ENCODE results near the gene POLG. TPM values are rescaled to one million over a fixed set of nuclear protein-coding genes. Genes with fewer than 3 reads are reported as not detected.
"Not testable (repeated sequence)": the region's sequence is repeated elsewhere in the genome, so short reads cannot be mapped to it uniquely, and the experiment has no call there.

The POLG gene
- total RNA-seq, 1 donor from 2014 or later = 36.9 TPM

DNA sequence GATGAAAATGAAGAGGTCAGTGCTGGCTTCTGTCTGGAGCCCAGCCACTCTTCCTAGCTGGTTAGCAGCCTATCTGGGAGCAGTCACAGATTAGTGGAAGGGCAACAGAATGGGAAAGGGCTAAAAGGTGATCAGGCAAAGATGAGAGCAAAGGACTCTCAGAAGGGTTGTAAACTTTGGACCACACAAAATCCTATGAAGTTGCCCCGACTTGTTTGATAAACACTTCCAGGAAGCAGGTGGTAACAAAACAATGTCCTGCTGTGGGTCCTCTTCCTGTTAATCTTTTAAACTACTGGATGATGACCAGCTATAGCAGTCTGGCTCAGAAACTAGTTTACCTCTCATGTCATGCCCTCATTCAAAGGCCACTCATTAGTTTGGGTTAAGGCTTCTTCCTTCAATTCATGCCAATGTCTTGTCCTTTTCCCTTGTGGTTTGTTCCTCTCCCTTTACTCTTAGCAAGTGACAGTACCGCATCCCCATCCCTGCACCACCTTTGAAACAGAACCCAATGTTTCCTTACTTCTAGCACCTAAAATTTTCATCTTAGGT is 19.2 kb downstream of the POLG start:
- intact Hi-C loops (cut with DNase I) = no loop called here
- DNase-seq (no peak), ATAC-seq (ENCODE audit: poor library complexity) (no peak)

DNA sequence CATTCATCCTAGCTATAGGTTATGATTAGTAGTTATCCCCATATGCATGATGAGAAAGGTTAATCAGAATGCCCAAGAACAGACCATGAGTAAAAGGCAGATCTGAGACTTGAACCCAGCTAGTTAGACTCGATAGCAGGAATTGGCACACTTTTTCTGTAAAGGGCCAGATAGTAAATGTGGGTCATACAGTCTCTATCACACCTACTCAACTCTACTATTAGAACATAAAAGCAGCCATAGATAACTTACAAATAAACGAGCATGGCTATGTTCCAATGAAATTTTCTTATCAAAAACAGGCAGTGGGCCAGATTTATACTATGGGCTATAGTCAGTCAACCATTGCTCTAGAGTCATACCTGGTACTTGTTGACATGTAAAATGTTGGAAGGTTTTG is 24.6 kb downstream of the POLG start:
- intact Hi-C loops (cut with DNase I) = no loop called here
- ATAC-seq (ENCODE audit: poor library complexity) (no peak), DNase-seq (no peak)

DNA sequence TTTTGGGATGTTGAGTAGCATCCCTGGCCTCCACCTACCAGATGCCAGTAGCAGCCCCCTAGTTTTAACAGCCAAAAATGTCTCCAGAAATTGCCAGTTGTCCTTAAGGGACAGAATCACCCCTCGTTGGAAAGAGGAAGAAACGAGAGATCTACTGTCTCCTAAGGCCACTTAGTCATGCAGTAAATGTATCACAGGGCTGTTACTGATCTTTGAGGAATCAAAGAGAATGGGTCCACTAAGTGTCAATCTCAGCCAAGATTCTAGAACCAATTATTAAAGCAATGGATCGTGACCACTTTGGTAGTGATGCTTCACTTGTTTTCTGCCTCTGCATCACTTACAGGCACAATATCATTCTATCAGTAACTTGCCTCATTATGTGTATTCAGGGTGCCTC is 26.4 kb downstream of the POLG start:
- intact Hi-C loops (cut with DNase I) = no loop called here
- ATAC-seq (ENCODE audit: poor library complexity) = no peak
- DNase-seq = no peak

DNA sequence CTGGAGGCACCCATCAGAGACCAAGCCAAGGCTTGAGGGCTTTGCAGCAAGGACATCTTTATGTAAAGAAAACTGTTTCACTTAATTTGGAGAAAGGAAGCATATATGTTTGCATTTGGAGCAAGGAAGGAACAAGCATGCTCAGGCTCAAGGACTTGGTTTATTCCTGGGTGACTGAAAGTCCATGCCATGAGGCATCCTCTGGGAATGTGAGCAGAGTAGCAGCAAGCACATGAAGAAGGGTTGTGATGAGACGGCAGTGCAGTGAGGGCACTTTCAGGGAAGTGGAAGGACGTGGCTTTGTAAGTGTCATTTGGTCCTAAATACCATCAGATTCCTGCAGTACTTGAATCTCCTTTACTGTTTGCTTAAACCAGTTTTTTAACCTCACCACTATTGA is 26.8 kb downstream of the POLG start:
- no peak for DNase-seq
- no peak for ATAC-seq (ENCODE audit: poor library complexity)
- intact Hi-C loops (cut with DNase I) = no loop called here

DNA sequence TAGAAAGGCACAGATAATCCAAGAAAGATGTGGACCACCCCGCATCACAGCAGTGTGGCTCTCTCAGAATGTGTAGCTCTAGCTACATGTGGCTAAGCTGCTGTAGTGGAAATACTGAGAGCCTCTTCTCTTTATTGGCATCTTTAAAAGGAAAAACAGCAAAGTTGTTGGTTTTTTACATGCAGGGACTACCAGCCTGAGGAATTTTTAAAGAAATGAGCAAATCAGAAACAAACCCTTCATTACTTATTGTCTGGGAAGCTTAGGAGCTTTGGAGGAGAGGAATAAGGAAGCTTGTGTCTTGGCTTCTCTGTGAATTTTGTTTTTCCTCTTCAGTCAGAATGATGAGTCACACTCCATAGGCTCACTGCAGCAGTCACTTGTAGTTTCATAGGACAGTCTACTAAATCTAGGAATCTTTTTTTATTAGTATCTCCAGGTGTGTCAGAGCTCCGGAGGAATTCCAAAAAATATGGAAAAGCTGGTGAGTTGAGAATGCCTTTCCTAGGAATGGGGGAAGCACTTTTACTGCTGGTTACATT is 27.5 kb downstream of the POLG start:
- ATAC-seq (ENCODE audit: poor library complexity) (no peak), DNase-seq (no peak)
- intact Hi-C loops (cut with DNase I) = no loop called here

GRCh38 chr15:89305395-89305794 is 29.2 kb downstream of the POLG start:
- ATAC-seq (ENCODE audit: poor library complexity) = no peak
- DNase-seq = no peak
- intact Hi-C loops (cut with DNase I) = no loop called here

- DNase-seq (no peak), ATAC-seq (ENCODE audit: poor library complexity) (no peak)
- intact Hi-C loops (cut with DNase I) = no loop called here
These were observed 30.6 kb downstream of the POLG start for GRCh38 chr15:89303986-89304385.

- DNase-seq = no peak
- no peak for ATAC-seq (ENCODE audit: poor library complexity)
- intact Hi-C loops (cut with DNase I) = no loop called here
These were observed 33.1 kb downstream of the POLG start for GRCh38 chr15:89301304-89302089.

DNA sequence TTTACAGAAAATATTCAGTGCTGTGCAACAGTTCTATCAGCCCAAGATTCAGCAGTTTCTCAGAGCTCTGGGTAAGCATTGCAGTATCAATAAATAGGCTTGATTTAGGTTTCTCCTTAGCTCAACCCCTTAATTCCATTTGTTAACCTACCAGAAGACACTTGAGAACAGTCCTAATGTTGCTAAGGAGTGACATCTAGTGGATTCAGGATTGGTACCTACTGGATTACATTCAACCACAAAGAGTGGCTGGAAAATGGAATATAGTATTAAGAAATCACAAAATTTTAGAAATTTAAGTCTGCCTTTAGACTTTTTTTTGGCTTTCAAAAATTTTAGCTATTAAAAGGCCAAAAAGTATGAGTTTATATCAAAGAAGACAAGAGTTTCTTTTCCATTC is 34.7 kb downstream of the POLG start:
- ATAC-seq (ENCODE audit: poor library complexity) (peak; percentile 34), DNase-seq (no peak)
- intact Hi-C loops (cut with DNase I) = no loop called here

DNA sequence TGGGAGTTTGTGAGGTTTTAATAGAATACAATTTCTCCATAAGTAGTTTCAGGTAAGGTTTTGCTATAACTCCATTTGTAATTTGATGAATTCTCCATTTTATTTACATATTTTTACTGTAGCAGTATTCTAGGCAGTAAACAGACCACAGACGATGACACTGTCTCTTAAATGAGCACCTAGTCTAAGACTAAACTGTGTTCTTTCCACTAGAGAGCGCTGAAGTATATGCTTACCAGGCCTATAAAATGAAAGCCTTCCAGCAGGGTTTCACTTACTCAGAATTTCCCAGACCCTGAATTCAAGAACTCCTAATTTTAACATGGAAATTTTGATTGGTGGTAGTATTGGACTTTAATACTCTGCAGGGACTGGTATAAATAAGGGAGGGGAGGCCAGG is 41.6 kb downstream of the POLG start:
- DNase-seq (no peak), ATAC-seq (ENCODE audit: poor library complexity) (no peak)
- intact Hi-C loops (cut with DNase I) = no loop called here

DNA sequence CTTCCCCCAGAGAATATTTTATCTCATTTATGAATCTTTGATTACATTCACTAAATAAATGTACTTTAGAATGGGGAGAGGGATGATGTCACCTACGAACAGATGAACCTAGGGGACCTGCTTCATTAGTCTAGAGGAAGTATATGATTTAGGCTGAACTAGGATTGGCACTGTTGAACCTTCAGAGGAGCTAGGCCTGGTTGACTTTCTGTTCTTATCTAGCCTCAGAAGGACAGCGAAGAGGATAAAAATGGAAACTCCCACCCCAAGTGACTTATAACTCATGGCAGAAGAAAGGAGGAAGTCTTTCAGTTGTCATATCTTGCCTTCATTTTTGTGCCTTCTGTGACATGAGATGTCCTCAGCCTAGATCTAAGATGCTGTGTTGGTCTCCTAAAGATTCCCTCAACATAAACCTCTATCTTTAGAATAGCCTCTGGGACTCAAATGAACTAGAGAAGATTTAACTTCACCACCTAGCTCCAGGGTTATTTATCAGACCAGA is 42.6 kb downstream of the POLG start:
- ATAC-seq (ENCODE audit: poor library complexity) (no peak), DNase-seq (no peak)
- intact Hi-C loops (cut with DNase I) = no loop called here

DNA sequence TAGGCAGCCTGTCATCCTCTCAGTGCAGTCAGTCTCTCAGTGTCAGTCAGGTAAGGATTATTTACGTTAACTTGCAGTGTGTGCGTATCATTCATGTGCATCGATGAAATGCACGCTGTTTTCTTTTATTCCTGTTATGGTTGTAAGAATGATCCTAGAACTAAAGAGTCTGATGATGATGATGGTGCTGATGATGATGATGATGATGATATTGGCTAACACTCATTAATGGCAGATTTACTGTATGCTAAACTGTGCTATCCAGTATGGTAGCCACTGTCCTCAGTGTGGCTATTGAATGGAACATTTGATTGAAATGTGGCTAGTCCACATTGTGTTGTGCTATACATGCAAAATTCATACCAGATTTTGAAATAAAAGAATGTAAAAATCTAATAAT is 51.4 kb downstream of the POLG start:
- intact Hi-C loops (cut with DNase I) = no loop called here
- no peak for ATAC-seq (ENCODE audit: poor library complexity)
- DNase-seq = no peak

GRCh38 chr15:89282631-89283030 is 52.0 kb downstream of the POLG start:
- no peak for ATAC-seq (ENCODE audit: poor library complexity)
- intact Hi-C loops (cut with DNase I) = no loop called here

DNA sequence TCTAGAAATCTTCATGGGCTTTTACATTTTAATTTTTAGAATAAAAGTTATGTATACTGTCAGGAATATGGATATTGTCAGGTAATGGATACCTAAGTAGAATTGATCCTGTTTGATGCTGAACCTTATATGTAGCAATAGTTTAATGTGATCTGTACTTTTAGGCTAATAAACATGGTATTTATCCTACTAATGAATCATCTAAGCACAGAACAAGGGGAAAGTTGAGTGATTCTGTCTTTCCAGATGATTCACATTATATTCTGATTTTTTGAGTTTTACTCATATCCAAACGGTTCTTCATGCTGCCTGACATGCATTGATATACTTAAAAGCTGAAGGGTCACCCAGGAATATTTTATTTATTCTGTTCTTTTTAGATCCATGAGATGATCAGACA is 56.3 kb downstream of the POLG start:
- intact Hi-C loops (cut with DNase I) = no loop called here
- no peak for ATAC-seq (ENCODE audit: poor library complexity)
- DNase-seq = no peak

More at GRCh38 chr15:89282631-89283030, 52.0 kb downstream of the POLG start:
- no peak for DNase-seq

DNA sequence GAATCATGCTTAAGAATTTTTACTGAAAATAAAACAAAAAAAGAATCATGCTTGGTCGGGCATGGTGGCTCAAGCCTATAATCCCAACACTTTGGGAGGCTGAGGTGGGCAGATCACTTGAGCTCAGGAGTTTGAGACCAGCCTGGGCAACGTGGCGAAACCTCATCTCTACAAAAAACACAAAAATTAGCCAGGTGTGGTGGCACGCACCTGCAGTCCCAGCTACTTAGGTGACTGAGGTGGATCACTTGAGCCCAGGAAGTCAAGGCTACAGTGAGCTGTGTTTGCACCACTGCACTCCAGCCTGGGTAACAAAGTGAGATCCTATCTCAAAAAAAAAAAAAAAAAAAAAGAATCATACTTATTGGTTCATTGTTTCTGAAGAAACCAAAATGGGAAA is 57.3 kb downstream of the POLG start:
- ATAC-seq (ENCODE audit: poor library complexity); DNase-seq; intact Hi-C loops (cut with DNase I): not testable (repeated sequence)

Small RNA genes within 50 kb of the gene (microRNA-seq; reads per million reads assigned to microRNA genes)
- gene MIR6766 = not detected
- not detected for gene MIR9-3

Other genes starting within 250 kb of the POLG start
- gene ABHD2, start 246.4 kb downstream of the POLG start, total RNA-seq = 59.4 TPM
- not detected for gene RLBP1, start 113.2 kb downstream of the POLG start, total RNA-seq
- gene FANCI, start 90.8 kb downstream of the POLG start, total RNA-seq = 3.6 TPM
- gene RHCG, start 161.8 kb upstream of the POLG start, total RNA-seq = not detected
- 0.05 TPM for gene TICRR, start 240.6 kb upstream of the POLG start, total RNA-seq